NCI-H2196 treated with DMSO at 0.1 percent for 48 hours (cell line): ENCODE results near the gene GLDC.
A peak's percentile ranks its signal among the peaks of the same experiment; 100 is the strongest.
"Not testable (repeated sequence)": the region's sequence is repeated elsewhere in the genome, so short reads cannot be mapped to it uniquely, and the experiment has no call there.

Source experiments
- DNase-seq: peaks from one replicate; lab custom pipeline; 2025; ENCODE audit not compliant: unreplicated experiment; lab: John Stamatoyannopoulos, UW

The GLDC gene

DNA sequence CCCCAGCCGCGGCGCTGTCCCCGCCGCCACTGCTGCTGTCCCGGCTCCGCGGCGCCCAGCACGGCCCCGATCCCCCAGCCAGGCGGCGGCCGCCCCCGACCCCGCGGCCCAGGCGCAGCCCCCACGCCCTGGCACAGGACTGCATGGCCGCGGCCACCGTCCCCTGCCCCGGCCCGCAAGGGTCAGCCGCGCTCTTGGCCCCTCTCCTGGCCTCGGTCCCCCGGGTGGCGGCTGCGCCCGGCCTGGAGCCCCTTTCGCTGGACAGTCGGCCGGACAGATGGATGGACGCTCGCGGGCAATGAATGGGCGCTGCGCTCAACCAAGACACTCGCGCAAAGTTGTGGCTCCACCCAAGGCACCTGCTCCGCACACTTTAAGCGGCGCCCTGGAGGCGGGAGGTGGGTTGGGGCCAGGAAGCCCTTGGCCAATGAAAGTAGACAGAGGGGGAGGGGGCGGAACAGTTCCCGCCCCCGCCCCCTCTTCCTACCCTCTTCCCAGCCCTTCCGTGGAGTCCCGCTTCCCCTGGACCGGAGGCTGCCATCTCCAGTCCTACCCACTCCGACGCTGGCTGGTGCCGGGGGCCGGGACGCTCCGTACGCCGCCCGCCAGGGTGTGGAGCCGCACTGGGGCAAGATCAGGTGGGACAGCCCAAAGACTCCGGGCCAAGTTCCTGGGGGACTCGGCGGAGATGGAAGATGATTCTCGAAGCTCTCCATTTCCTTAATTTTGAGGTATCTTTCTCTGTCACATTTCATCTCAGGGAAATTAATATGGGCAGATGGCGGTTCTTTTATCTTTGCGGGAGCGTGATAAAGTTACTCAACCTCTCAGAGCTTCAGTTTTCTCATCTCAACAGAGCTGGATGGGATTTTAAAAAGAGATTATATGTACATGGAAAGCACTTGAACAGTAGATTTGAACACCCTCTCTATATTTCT is at the start of gene GLDC:
Gene GLDC, minus strand, starts transcription at position 375 of the 938 bp plus-strand sequence. Its CDS starts 230 bp downstream, at position 145.
- DNase-seq = peak; percentile 88

GRCh38 chr9:6692881-6693361 is 47.4 kb upstream of the GLDC start:
- DNase-seq = no peak

DNA sequence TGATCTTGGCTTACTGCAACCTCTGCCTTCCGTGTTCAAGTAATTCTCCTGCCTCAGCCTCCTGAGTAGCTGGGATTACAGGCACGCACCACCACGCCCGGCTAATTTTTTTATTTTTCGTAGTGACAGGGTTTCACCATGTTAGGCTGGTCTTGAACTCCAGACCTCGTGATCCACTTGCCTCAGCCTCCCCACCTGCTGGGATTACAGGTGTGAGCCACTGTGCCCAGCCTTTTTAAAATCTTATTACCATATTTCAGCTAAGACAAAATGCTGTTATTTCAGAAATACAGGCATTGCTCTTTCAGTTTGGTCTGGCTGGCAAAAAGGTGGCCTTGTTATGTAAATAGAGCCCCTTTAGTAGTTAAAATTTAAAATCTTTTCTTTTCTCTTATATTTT is 46.9 kb upstream of the GLDC start:
- no peak for DNase-seq

DNA sequence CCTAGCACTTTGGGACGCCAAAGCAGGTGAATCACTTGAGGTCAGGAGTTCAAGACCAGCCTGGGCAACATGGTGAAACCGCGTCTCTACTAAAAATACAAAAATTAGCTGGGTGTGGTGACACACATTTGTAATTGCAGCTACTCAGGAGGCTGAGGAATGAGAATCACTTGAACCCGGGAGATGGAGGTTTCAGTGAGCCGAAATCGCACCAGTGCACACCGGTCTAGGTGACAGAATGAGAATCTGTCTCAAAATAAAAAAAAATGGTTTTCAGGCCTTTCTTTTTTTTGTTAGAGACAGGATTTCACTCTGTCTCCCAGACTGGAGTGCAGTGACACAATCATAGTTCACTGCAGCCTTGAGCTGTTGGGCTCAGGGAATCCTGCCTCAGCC is 45.1 kb upstream of the GLDC start:
- not testable (repeated sequence) for DNase-seq

- no peak for DNase-seq
These were observed 44.6 kb upstream of the GLDC start for GRCh38 chr9:6689893-6690674.

GRCh38 chr9:6687180-6687579 is 41.7 kb upstream of the GLDC start:
- DNase-seq = no peak

DNA sequence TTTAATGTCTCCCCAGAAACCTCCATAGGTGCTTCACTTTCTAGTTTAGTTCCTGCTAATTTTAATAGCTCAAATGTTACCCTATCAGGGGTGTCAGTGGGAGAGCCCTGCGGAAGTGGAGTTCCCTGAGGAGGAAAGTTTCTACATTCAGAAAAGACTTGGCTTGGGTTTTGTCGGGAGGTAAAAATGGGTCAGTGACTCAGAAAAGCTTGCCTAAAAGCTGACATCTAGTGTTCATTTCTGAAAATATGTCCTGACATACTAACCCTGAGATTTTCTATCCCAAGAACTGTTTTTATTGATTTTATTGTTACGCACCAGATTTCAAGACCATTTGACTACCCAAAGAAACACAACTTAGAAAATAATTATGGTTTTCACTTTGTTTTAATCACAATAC is 40.9 kb upstream of the GLDC start:
- DNase-seq = no peak

DNA sequence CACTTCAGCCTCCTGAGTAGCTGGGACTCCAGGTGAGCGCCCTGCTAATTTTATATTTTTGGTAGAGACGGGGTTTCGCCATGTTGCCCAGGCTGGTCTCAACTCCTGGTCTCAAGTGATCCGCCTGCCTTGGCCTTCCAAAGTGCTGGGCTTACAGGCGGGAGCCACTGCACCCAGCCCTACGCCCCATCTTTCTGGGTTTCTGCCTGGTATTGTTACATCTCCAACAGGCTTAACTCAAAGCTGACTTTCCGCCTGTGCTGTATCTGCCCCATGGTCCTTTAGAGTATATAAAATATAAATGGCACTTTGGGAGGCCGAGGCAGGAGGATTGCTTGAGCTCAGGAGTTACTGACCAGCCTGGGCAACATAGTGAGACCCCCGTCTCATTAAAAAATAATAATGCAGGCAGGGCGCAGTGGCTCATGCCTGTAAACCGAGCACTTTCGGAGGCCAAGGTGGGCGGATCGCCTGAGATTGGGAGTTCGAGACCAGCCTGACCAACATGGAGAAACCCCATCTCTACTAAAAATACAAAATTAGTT is 36.5 kb upstream of the GLDC start:
- no peak for DNase-seq

DNA sequence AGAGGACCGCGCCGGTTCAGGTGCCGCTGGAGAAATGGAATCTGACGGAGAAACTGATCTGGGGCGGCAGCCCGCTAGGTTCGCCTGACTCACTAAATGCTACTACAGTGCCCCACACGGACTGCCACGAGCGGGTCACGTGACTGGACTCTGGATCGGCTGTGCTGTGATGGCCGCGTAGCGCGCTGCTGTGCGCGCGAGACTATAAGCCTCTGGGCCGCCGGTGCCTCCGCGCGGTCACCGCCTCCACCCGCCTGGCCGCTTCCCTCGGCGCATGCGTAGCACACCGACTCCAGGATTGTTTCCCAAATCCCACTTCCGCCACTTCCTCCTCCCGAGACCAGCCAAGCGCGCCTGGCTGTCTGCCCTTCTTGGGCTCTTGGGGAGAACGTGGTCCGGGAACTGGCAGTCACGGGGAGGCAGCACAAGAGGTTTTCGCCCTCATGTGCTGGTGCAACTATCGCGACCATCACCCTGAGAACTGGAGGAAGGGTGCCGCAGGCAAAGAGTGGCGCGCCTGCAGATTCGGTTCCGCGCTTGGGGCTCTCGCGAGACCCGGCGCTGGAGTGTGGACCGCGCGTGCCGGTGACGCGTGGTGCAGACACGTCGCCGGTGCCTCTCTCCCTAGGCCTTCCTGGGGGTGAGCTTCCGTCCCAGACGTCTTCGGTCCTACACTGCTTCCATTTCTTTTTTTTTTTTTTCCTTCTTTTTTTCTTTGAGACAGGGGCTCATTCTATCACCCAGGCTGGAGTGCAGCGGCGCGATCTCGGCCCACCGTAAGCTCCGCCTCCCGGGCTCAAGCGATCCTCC is 35.8 kb upstream of the GLDC start:
- peak; percentile 100 for DNase-seq

- peak; percentile 61 for DNase-seq
These were observed 35.2 kb upstream of the GLDC start for GRCh38 chr9:6680797-6681146.

DNA sequence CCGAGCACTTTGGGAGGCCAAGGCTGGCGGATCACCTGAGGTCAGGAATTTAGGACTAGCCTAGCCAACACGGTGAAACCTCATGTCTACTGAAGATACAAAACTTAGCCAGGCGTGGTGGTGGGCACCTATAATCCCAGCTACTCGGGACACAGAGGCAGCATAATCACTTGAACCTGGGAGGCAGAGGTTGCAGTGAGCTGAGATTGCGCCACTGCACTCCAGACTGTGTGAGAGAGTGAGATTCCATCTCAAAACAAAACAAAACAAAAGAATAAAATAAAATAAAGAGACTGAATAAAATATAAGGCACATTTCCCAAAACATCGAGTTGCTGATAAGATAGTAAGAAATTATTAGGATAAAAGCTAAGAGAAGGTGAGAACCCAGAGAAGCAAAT is 32.3 kb upstream of the GLDC start:
- DNase-seq = no peak

DNA sequence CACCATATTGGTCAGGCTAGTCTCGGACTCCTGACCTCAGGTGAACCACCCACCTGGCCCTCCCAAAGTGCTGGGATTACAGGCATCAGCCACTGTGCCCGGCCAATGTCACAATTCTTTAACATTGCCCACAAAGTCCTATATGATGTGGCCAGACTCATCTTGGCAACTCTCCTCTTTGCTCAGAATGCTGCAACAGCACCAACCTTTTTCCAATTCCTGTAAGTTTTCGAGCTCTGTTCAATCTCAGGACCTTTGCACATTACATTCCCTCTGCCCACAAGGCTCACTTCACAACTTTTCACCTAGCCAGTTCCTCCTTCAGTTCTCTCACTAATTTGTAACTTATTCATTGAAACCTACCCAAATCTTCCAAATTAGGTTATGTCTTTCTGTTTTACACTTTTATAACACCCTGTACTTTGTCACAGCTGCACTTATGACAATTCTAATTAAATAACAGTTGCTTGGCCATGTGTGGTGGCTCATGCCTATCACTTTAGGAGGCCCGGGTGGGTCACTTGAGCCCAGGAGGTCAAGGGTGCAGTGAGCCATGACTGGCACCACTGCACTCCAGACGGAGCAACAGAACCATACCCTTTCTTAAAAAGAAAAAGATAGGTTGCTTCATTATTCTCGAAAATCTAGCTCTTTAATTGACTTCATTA is 30.9 kb upstream of the GLDC start:
- no peak for DNase-seq

DNA sequence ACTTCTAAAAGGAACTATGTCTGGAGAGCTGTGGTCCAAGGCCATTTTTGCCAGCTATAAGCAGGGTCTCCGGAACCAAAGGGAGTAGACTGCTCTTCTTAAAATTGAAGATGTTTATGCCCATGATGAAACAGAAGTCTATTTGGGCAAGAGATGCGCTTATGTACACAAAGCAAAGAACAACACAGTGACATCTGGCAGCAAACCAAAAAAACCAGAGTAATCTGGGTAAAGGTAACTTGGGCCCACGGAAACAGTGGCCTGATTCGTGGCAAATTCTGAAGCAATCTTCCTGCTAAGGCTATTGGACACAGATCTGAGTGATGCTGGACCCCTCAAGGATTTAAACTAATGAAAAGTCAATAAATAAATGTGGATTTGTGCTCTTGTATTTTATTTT is 29.7 kb upstream of the GLDC start:
- DNase-seq = no peak

GRCh38 chr9:6673326-6674025 is 27.9 kb upstream of the GLDC start:
- DNase-seq = peak; percentile 53

GRCh38 chr9:6672118-6672517 is 26.6 kb upstream of the GLDC start:
- DNase-seq = no peak

DNA sequence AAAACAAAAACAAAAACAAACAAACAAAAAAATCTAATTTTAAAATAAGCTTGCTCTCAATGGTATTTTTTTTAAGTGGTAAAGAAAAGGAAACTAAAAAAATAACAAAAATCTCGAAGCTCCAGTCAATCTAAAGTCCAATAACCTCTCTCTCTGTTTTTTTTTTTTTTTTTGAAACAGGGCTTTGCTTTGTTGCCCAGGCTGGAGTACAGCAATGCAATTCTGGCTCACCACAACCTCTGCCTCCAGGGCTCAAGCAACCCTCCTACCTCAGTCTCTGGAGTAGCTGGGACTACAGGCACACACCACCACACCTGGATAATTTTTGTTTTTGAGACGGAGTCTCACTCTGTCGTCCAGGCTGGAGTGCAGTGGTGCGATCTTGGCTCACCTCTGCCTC is 25.9 kb upstream of the GLDC start:
- no peak for DNase-seq

DNA sequence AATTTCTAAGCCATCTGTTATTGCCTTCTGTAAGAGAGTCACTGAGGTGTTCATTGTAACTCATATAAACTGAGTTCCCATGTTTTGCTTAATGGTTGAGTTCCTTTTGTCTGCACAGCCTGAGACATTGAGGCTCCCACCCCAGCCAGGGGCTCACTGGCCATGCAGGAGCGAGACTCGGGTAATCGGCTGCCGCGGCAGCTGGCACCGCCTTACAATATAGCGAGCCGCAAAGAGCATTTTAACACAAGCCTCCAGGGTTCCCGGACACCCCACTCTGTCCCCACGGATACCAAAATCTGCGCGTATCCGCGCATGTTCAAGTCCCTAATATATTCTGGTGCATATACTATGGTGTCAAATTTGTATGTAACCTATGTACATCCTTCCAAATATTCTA is 24.4 kb upstream of the GLDC start:
- no peak for DNase-seq

- peak; percentile 39 for DNase-seq
These were observed 22.2 kb upstream of the GLDC start for GRCh38 chr9:6667633-6668280.

DNA sequence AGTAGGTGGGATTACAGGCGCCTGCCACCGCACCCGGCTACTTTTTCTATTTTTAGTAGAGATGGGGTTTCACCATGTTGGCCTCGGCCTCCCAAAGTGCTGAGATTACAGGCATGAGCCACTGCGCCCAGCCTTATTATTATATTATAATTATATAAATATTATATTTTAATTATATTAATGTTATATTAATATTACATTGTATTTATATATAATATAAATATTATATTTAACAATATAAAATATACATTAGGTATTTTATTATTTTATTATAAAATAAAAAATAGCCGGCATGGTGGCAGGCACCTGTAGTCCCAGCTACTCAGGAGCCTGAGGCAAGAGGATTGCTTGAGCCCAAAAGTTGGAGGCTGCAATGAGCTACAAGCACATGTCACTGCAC is 21.6 kb upstream of the GLDC start:
- no peak for DNase-seq
